Stimulated activated CD8-positive, alpha-beta memory T cell treated with anti-CD3 and anti-CD28 coated beads, Interleukin-4, amount 100 ng/mL, for 1 hour (primary cell): Measurements from ENCODE around the gene MESP2.

Experiments
- DNase-seq, 2 donors: peaks; one replicate each; pipeline ENCODE4 v3.0.0-alpha.2; 2020; ENCODE audit warnings: low read depth in 2 of 2, low spot score in 1 of 2

The MESP2 gene

GRCh38 chr15:89801471-89802195, 25.5 kb downstream of the MESP2 start:
- no peak for DNase-seq

GRCh38 chr15:89802231-89802928, 26.2 kb downstream of the MESP2 start:
- no peak for DNase-seq

- no peak for DNase-seq
Measured at GRCh38 chr15:89802986-89803824, 27.1 kb downstream of the MESP2 start.

GRCh38 chr15:89803941-89804800, 28.0 kb downstream of the MESP2 start:
- DNase-seq, result no peak

- no peak for DNase-seq
Measured at GRCh38 chr15:89805241-89806209, 29.4 kb downstream of the MESP2 start.

GRCh38 chr15:89806210-89806558, 30.1 kb downstream of the MESP2 start:
- DNase-seq, result no peak

- DNase-seq, result no peak
Measured at GRCh38 chr15:89806559-89807550, 30.7 kb downstream of the MESP2 start.

GRCh38 chr15:89807689-89808088, 31.6 kb downstream of the MESP2 start:
- DNase-seq, result no peak

GRCh38 chr15:89808160-89808870, 32.2 kb downstream of the MESP2 start:
- no peak for DNase-seq

- DNase-seq, result no peak
Measured at GRCh38 chr15:89809093-89809786, 33.1 kb downstream of the MESP2 start.

GRCh38 chr15:89809787-89810148, 33.6 kb downstream of the MESP2 start:
- DNase-seq, result no peak

- no peak for DNase-seq
Measured at GRCh38 chr15:89810837-89811236, 34.7 kb downstream of the MESP2 start.

GRCh38 chr15:89812011-89812846, 36.1 kb downstream of the MESP2 start:
- DNase-seq, result no peak

- DNase-seq, result no peak
Measured at GRCh38 chr15:89812847-89813320, 36.8 kb downstream of the MESP2 start.

GRCh38 chr15:89813381-89814111, 37.4 kb downstream of the MESP2 start:
- no peak for DNase-seq
